ENCODE measurements around the gene NAIF1. TPM values are rescaled to one million over a fixed set of nuclear protein-coding genes. Genes with fewer than 3 reads are reported as not detected.

The NAIF1 gene
- total and polyA plus RNA-seq, 12 donors = 3.2 to 7.2 (median 5.5) TPM

DNA sequence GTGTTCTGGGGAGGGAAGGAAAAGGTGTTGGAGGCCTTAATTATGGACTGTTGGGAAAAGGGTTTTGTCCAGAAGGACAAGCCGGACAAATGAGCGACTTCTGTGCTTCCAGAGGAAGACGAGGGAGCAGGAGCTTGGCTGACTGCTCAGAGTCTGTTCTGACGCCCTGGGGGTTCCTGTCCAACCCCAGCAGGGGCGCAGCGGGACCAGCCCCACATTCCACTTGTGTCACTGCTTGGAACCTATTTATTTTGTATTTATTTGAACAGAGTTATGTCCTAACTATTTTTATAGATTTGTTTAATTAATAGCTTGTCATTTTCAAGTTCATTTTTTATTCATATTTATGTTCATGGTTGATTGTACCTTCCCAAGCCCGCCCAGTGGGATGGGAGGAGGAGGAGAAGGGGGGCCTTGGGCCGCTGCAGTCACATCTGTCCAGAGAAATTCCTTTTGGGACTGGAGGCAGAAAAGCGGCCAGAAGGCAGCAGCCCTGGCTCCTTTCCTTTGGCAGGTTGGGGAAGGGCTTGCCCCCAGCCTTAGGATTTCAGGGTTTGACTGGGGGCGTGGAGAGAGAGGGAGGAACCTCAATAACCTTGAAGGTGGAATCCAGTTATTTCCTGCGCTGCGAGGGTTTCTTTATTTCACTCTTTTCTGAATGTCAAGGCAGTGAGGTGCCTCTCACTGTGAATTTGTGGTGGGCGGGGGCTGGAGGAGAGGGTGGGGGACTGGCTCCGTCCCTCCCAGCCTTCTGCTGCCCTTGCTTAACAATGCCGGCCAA is 41.3 kb upstream of the NAIF1 start:
- TF ChIP-seq, protein P1, sequence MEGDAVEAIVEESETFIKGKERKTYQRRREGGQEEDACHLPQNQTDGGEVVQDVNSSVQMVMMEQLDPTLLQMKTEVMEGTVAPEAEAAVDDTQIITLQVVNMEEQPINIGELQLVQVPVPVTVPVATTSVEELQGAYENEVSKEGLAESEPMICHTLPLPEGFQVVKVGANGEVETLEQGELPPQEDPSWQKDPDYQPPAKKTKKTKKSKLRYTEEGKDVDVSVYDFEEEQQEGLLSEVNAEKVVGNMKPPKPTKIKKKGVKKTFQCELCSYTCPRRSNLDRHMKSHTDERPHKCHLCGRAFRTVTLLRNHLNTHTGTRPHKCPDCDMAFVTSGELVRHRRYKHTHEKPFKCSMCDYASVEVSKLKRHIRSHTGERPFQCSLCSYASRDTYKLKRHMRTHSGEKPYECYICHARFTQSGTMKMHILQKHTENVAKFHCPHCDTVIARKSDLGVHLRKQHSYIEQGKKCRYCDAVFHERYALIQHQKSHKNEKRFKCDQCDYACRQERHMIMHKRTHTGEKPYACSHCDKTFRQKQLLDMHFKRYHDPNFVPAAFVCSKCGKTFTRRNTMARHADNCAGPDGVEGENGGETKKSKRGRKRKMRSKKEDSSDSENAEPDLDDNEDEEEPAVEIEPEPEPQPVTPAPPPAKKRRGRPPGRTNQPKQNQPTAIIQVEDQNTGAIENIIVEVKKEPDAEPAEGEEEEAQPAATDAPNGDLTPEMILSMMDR (IDR thresholded peaks at IDR 0.05) = no peak
- H3K36me3 ChIP-seq = peaks cover 7 to 70% (median 41%) of the 10 kb centered on the region in 9 donors
- 84 to 85% methylated on average over 15 of the region's 15 CpGs for WGBS, 2 donors
- no peak overlapping the region for H3K27ac ChIP-seq
- ATAC-seq = no peak
- H3K4me1 ChIP-seq = peaks cover 0 to 31% (median 2%) of the 10 kb centered on the region in 9 donors
- H3K27me3 ChIP-seq = no peaks in the 10 kb centered on the region
- H3K4me3 ChIP-seq = no peak overlapping the region
- intact Hi-C loops (cut with DNase I) = no loop called here
- peaks cover 0 to under 1% (median 0%) of the 10 kb centered on the region in 11 donors for H3K9me3 ChIP-seq
- DNase-seq = no peak

DNA sequence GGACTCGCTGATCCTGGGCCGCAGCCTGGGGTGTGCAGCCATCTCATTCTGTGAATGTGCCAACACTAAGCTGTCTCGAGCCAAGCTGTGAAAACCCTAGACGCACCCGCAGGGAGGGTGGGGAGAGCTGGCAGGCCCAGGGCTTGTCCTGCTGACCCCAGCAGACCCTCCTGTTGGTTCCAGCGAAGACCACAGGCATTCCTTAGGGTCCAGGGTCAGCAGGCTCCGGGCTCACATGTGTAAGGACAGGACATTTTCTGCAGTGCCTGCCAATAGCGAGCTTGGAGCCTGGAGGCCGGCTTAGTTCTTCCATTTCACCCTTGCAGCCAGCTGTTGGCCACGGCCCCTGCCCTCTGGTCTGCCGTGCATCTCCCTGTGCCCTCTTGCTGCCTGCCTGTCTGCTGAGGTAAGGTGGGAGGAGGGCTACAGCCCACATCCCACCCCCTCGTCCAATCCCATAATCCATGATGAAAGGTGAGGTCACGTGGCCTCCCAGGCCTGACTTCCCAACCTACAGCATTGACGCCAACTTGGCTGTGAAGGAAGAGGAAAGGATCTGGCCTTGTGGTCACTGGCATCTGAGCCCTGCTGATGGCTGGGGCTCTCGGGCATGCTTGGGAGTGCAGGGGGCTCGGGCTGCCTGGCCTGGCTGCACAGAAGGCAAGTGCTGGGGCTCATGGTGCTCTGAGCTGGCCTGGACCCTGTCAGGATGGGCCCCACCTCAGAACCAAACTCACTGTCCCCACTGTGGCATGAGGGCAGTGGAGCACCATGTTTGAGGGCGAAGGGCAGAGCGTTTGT is 40.5 kb upstream of the NAIF1 start:
- no peak overlapping the region for H3K4me3 ChIP-seq
- intact Hi-C loops (cut with DNase I) = no loop called here
- no peaks in the 10 kb centered on the region for H3K9me3 ChIP-seq
- H3K4me1 ChIP-seq = peaks cover 0 to 33% (median 5%) of the 10 kb centered on the region in 9 donors
- ATAC-seq = peak in 3 of 8 donors; percentile 6 to 18 (median 10)
- H3K27ac ChIP-seq = peak overlapping the region in 1 of 10 donors; percentile 36
- TF ChIP-seq, protein P1 (IDR thresholded peaks at IDR 0.05) = no peak
- WGBS, 2 donors = 87 to 89% methylated on average over 18 of the region's 18 CpGs
- peaks cover 7 to 73% (median 47%) of the 10 kb centered on the region in 9 donors for H3K36me3 ChIP-seq
- no peak for DNase-seq
- H3K27me3 ChIP-seq = no peaks in the 10 kb centered on the region

DNA sequence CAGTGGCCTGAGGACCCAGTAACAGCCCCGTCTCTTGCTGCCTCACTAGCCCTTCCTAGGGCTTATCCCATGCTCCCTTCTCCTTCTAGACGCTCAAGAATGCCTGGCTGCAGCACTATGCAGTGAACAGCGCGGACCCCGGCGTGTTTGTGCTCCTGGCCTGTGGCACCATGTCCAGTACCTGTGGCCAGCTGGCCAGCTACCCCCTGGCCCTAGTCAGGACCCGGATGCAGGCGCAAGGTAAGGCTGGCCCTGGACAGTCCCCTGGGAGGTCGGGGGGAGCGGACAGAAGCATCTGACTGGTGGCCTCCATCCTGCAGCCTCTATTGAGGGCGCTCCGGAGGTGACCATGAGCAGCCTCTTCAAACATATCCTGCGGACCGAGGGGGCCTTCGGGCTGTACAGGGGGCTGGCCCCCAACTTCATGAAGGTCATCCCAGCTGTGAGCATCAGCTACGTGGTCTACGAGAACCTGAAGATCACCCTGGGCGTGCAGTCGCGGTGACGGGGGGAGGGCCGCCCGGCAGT is 39.9 kb upstream of the NAIF1 start:
- intact Hi-C loops (cut with DNase I) = no loop called here
- 94 to 95% methylated on average over 23 of the region's 23 CpGs for WGBS, 2 donors
- TF ChIP-seq, protein P1 (IDR thresholded peaks at IDR 0.05) = no peak
- H3K27ac ChIP-seq = peak overlapping the region in 1 of 10 donors; percentile 36
- peaks cover 7 to 79% (median 51%) of the 10 kb centered on the region in 9 donors for H3K36me3 ChIP-seq
- no peaks in the 10 kb centered on the region for H3K27me3 ChIP-seq
- no peak overlapping the region for H3K4me3 ChIP-seq
- no peaks in the 10 kb centered on the region for H3K9me3 ChIP-seq
- peaks cover under 1 to 39% (median 11%) of the 10 kb centered on the region in 9 donors for H3K4me1 ChIP-seq
- DNase-seq = no peak
- ATAC-seq = peak in 1 of 8 donors; percentile 8

Measured in heart right ventricle (tissue), 16 donors.